ENCODE data around the gene DAPP1. TPM values are rescaled to one million over a fixed set of nuclear protein-coding genes. Genes with fewer than 3 reads are reported as not detected.

Gene DAPP1
- total and polyA plus RNA-seq, 2 experiments from 2014 or later: 0.09 TPM; not detected in 1

DNA sequence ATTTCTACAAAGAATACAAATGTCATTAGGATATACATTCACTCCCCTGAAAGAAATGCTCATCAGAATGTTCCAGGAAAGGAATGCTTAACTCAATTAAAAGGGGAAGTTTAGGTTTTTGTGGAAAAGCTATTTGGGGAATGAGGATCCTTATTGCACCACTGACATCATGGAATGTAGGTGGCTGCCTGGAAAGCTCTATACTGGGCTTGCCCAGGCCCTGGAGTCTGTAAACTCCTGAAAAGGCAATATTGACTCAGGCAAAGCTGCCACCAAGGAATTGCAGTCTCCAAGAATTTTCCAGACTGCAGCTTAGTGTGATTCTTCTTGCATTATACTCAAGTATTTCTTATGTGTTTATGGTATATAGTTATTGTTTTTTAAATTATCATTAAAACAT is 15.7 kb downstream of the DAPP1 start:
- H3K36me3 ChIP-seq: no peaks in the 10 kb centered on the region
- TF ChIP-seq CTCF (IDR thresholded peaks at IDR 0.05; ENCODE audit: low read depth, low read length): no peak
- no peaks in the 10 kb centered on the region for H3K9me3 ChIP-seq (ENCODE audit: low read depth)
- H3K4me1 ChIP-seq (ENCODE audit: low read depth): no peaks in the 10 kb centered on the region
- DNase-seq (ENCODE audit: low read depth in 1 of 2, low spot score in 1 of 2): no peak
- H3K4me3 ChIP-seq: no peak overlapping the region
- H3K27ac ChIP-seq: no peak overlapping the region
- H3K27me3 ChIP-seq: no peaks in the 10 kb centered on the region

DNA sequence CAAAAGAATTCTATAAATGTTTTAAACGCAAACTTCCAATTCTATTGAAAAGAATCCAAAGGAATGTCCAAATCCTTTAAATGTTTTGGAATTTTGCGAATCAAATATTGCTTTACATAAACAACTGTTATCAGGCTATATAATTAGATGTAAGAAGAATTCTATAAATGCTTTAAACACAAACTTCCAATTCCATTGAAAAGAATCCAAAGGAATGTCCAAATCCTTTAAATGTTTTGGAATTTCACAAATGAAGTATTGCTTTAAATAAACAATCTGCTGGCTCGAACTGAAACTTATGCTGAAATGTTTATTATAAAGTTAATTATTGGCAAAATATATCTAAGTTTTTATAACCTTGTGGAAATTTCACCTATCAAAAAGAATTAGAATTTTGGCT is 16.1 kb downstream of the DAPP1 start:
- Histone ChIP-seq H3K9me3 (ENCODE audit: low read depth) (no peaks in the 10 kb centered on the region), H3K27me3 (no peaks in the 10 kb centered on the region), H3K36me3 (no peaks in the 10 kb centered on the region), H3K4me1 (ENCODE audit: low read depth) (no peaks in the 10 kb centered on the region), H3K4me3 (no peak overlapping the region), H3K27ac (no peak overlapping the region)
- DNase-seq (ENCODE audit: low read depth in 1 of 2, low spot score in 1 of 2): no peak
- TF ChIP-seq CTCF (IDR thresholded peaks at IDR 0.05; ENCODE audit: low read depth, low read length): no peak

GRCh38 chr4:99833756-99834155 is 17.1 kb downstream of the DAPP1 start:
- H3K27me3 ChIP-seq: no peaks in the 10 kb centered on the region
- no peaks in the 10 kb centered on the region for H3K4me1 ChIP-seq (ENCODE audit: low read depth)
- no peaks in the 10 kb centered on the region for H3K9me3 ChIP-seq (ENCODE audit: low read depth)
- H3K27ac ChIP-seq: no peak overlapping the region
- no peak for DNase-seq (ENCODE audit: low read depth in 1 of 2, low spot score in 1 of 2)
- H3K36me3 ChIP-seq: no peaks in the 10 kb centered on the region
- no peak for TF ChIP-seq CTCF (IDR thresholded peaks at IDR 0.05; ENCODE audit: low read depth, low read length)
- no peak overlapping the region for H3K4me3 ChIP-seq

DNA sequence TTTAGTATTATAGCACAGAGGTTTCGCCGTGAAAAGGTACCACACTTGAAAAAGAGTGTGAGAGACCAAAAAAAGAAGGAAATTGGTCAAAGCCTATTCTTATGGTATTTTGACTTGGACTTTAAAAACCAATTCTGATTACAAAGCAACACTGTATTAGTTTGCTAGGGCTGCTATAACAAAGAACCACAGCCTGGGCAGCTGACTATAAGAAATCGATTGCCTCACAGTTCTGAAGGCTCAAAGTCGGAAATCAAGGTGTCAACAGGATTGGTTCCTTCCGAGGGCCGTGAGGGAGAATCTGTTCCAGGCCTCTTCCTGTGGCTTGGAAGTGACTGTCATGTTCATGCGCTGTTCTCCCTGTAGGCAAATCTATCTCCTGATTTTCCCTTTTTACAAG is 17.9 kb downstream of the DAPP1 start:
- Histone ChIP-seq H3K36me3 (no peaks in the 10 kb centered on the region), H3K27ac (no peak overlapping the region), H3K4me1 (ENCODE audit: low read depth) (no peaks in the 10 kb centered on the region), H3K4me3 (no peak overlapping the region), H3K9me3 (ENCODE audit: low read depth) (no peaks in the 10 kb centered on the region), H3K27me3 (no peaks in the 10 kb centered on the region)
- no peak for DNase-seq (ENCODE audit: low read depth in 1 of 2, low spot score in 1 of 2)
- TF ChIP-seq CTCF (IDR thresholded peaks at IDR 0.05; ENCODE audit: low read depth, low read length): no peak

DNA sequence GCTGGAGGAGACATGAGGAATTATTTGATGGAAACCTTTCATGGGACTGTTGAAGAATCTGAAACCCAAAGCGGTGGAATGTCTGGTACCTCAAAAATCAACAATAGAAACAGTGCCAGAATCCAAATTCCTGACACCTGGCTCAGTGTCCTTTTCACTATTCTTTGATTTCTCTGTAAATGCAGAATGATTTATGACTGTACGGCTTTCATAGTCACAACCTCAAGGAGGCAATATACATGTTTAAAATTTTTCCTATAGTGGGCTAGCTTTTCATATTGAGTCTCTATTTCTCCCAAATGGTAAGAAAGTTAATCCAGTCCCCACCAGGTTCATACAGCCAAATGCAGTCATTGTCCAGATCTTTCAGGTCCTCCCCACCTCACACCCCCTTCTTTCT is 19.3 kb downstream of the DAPP1 start:
- no peaks in the 10 kb centered on the region for H3K27me3 ChIP-seq
- H3K4me3 ChIP-seq: no peak overlapping the region
- no peaks in the 10 kb centered on the region for H3K4me1 ChIP-seq (ENCODE audit: low read depth)
- TF ChIP-seq CTCF (IDR thresholded peaks at IDR 0.05; ENCODE audit: low read depth, low read length): no peak
- H3K27ac ChIP-seq: no peak overlapping the region
- no peaks in the 10 kb centered on the region for H3K9me3 ChIP-seq (ENCODE audit: low read depth)
- no peak for DNase-seq (ENCODE audit: low read depth in 1 of 2, low spot score in 1 of 2)
- no peaks in the 10 kb centered on the region for H3K36me3 ChIP-seq

GRCh38 chr4:99838927-99839326 is 22.3 kb downstream of the DAPP1 start:
- Histone ChIP-seq H3K27ac (no peak overlapping the region), H3K9me3 (ENCODE audit: low read depth) (no peaks in the 10 kb centered on the region), H3K4me1 (ENCODE audit: low read depth) (peaks cover 20% of the 10 kb centered on the region), H3K36me3 (no peaks in the 10 kb centered on the region), H3K27me3 (no peaks in the 10 kb centered on the region), H3K4me3 (no peak overlapping the region)
- no peak for DNase-seq (ENCODE audit: low read depth in 1 of 2, low spot score in 1 of 2)
- TF ChIP-seq CTCF (IDR thresholded peaks at IDR 0.05; ENCODE audit: low read depth, low read length): no peak
